NCI-H1105 treated with DMSO at 0.1 percent for 48 hours (cell line): Measurements from ENCODE around the gene SPEM2.

Experiments used
- DNase-seq: peaks from one replicate; lab custom pipeline; 2025; lab: John Stamatoyannopoulos, UW

Gene SPEM2

DNA sequence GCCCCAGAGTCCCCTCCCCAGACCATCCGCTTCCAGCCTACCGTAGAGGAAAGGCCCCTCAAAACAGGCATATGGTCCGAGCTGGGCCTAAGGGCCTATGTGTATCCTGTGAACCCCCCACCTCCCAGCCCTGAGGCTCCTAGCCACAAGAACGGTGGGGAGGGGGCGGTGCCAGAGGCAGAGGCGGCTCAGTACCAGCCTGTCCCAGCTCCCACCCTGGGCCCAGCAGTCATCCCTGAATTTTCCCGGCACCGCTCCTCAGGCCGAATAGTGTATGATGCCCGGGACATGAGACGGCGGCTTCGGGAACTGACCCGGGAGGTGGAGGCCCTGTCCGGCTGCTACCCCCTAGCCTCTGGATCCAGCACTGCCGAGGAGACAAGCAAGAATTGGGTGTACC, 4.2 kb upstream of the SPEM2 start:
- no peak for DNase-seq

DNA sequence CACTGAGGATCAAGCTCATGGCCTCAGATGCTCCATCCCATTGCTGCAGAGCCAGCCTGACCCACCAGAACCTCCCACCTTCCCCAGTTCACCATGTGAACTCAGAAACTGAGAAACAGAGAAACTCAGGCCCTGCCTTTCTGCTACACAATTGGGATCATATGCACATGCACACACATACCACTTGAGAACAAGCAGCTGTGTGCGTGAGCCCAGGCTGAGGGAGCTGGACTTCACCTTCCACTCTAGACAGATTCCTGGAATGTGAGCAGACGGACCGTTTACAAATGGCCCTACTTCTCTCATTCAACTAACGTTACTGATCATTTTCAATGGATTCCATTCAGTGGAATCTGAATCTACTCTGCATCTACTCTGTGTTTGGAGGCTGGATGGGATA, 1.7 kb upstream of the SPEM2 start:
- no peak for DNase-seq

DNA sequence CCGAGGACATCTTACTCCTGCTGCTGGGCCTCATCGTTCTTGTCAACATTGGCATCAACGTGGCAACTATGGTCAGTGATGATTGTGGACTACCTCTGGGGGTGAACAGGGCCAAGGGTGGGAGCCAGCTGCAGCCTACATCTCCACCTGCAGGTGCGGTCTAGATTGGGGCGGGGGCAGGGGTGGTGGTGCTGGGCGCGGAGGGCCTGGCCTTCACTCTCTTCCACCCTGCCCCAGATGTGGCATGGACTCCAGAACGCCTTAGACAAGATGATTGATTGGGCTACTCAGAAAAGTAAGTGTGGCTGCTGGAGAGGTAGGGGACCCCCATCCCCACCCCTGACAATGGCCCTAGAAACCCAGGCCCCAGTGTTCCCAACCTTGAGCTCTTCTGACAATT, 340 bp downstream of the SPEM2 start:
- DNase-seq: no peak

DNA sequence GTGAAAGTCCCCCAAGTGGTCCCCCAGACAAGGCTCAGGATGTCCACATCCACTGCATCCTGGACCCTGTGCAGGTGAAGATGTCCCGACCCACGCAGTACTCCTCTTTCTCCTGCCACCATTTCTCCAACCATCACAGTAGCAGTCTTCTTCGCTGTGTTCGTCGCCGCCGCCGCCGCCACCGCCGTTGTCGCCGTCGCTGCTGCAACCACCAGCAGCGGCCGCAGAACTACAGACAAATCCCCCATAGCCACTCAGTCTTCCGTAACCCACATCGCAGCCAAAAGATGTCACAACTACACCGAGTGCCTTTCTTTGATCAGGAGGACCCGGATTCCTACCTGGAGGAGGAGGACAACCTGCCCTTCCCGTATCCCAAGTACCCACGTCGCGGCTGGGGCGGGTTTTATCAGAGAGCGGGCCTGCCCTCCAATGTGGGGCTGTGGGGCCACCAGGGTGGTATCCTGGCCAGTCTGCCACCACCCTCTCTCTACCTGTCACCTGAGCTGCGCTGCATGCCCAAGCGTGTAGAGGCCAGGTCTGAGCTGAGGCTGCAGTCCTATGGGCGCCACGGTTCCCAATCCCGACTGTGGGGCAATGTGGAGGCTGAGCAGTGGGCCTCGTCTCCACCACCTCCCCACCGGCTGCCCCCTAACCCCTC, 917 bp downstream of the SPEM2 start:
- no peak for DNase-seq

DNA sequence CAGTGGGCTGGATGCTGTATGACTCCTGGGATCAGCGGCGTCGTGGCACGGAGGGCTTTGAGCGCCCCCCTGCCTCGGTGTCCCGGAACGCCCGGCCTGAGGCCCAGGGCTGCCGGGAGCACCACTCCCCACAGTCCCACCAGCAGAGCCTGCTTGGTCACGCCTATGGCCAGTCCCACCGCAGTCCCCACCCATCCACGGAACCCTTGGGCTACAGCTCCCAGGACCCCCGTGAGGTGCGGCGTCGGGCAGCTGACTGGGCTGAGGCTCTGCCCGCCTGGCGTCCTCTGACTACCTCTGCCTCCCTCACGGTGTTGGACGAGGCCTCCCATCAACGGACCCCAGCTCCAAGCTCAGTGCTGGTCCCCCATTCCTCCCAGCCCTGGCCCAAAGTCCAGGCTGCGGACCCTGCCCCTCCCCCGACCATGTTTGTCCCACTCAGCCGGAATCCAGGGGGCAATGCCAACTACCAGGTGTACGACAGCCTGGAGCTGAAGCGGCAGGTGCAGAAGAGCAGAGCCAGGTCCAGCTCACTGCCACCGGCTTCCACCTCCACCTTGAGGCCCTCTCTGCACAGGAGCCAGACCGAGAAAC, 1.6 kb downstream of the SPEM2 start:
- no peak for DNase-seq

DNA sequence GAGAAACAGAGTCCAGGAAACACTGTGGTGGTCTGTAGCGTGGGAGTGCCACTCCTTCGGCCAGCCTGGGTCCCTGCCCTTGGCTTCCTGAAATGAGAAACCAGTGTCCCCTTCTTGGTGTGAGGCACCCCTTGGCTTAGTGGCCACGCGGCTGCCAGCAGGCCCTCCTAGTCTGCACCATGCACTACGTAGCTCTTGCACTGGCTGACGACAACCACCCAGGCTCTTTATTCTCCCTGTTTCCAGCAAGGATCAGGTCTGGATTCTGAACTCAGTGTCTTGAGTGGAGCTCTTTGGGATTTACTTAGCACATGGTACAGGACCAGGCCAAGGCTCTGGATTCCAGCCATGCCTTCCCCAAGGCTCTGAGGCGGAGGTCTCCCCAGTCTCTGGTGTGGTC, 2.1 kb downstream of the SPEM2 start:
- DNase-seq: no peak

DNA sequence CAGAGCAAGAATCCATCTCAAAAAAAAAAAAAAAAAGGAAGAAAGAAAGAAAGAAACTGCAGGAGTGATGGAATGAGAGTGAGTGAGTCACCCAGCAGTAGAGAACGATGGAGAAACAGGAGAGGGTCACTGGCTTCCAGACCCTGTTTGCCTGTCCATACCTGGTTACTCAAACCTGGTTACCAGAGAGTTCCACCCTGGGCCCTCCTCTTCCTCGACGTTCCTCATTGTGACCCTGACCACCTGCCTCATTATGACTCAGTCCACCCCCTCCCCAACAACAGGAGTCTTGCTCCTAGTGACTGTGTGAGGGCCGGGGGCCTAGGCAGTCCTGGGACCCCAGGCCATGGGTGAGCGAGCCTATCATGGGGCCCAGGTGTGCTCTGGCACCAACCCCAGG, 3.1 kb downstream of the SPEM2 start, which contains the start of gene SPEM3:
SPEM3 (plus strand) TSS at position 301 of the 400 bp plus-strand sequence; CDS start at position 347, 46 bp downstream.
- no peak for DNase-seq

DNA sequence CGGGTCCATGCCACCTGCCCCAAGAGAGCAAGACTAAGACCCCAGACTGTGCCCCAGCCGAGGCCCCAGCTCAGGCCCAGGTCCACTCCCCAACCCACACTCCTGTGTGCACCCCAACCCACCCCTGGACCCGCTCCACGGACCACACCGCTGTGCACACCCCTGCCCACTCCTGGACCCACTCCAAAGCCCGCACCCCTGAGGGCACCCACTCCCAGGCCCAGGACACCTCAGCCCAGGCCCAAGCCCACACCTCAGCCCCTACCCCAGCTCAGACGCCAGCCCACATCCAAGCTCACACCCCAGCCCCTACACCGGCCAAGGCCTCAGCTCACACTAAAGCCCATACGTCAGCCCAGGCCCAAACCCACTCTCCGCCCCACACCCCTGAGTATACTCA, 4.3 kb downstream of the SPEM2 start:
- DNase-seq: no peak

DNA sequence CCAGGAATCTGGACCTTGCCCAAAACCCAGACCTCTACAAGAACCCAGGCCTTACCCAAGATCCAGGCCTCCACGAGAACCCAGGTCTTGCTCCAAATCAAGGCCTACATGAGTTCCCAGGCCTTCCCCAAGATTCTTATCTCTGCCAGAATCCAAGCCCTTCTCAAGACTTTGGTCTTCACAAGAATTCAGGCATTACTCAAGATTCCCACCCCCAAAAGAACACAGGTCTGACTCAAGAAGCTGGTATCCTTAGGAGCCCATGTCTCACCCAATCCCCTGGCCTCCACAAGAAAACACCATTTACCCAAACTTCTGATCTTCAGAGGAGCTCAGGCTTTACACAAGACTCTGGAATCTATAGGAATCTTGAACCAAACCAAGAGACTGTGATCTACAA, 5.8 kb downstream of the SPEM2 start:
- no peak for DNase-seq

DNA sequence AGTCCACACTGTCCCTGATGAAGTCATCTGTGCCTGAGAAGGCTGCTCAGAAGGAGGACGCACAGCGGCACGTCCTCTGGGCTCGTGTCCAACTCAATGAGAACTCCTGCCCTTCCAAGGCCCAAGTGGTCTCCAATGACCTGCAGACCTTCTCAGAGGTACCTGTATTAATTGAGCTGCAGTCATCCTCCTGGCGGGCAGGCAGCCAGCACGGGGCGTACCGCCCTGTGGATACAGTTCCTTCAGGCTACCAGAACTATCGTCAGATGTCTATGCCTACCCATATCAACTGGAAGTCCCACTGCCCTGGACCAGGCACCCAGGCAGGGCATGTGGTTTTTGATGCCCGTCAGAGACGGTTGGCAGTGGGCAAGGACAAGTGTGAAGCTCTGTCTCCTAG, 6.9 kb downstream of the SPEM2 start:
- DNase-seq: no peak

DNA sequence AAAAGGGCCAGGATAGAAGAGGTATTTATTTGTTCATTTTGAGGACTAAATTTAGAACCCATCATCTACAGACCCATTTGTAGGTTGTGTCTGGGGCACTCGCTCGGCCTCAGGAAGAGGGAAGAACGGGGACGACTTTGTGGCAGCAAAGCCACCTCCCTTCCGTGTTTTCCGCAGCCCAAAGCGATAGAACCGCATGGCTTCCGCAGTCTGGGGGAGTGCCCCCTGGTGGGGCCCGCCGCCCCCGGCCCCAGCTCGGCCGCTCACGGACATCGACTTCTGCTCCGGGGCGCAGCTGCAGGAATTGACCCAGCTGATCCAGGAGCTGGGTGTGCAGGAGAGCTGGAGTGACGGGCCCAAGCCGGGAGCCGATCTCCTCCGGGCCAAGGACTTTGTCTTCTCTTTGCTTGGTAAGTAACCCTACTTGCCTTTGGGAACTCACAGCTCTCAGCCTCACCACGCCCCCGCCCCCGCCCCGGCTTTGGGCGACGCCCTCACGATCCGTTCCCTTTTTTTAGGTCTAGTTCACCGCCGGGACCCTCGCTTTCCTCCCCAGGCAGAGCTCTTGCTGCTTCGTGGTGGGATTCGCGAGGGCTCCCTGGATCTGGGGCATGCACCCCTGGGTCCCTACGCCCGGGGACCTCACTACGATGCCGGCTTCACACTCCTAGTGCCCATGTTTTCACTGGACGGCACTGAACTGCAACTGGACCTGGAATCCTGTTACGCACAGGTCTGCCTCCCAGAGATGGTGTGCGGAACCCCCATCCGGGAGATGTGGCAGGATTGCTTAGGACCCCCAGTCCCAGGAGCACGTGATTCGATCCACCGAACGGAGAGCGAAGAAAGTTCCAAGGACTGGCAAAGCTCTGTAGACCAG, 10.5 kb downstream of the SPEM2 start:
- DNase-seq: peak; percentile 55

DNA sequence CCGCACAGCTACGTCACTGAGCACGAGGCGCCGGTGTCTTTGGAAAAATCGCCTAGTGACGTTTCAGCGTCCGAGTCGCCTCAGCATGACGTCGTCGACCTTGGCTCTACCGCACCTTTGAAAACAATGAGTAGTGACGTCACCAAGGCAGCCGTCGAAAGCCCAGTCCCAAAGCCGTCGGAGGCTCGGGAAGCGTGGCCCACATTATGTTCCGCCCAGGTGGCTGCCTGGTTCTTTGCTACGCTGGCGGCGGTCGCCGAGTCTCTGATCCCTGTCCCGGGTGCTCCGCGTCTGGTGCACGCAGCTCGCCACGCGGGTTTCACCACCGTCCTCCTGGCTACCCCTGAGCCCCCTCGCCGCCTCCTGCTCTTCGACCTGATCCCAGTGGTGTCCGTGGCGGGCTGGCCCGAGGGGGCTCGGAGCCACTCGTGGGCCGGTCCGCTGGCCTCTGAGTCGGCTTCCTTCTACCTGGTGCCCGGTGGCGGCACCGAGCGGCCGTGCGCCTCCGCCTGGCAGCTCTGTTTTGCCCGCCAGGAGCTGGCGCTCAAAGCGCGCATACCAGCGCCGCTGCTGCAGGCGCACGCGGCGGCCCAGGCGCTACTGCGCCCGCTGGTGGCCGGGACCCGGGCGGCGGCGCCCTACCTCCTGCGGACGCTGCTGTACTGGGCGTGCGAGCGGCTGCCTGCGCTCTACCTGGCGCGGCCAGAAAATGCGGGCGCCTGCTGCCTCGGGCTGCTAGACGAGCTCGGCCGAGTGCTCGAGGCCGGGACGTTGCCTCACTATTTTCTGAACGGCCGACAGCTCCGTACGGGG, 11.3 kb downstream of the SPEM2 start:
- DNase-seq: peak; percentile 83

DNA sequence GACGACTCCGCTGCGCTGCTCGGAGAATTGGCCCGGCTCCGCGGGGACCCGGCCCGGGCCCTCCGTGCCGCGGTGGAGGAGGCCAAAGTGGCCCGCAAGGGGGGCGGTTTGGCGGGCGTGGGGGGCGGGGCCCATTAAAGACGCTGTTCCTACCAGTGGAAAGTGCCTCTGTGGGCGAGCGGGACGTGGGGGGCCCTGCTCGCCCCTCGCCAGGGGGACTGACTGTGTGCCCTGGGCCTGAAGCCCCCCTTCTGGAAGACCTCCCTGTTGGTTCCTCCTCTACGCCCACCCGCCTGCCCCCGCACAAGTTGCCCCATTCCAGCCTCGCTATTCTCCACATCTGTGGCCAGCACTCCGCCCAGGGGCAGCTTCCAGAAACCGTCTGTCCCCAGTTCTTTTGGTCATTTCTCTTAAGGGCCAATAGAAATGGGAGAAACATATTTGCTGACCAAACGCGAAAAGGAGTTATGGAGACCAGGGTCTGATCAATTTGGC, 12.0 kb downstream of the SPEM2 start:
- no peak for DNase-seq

DNA sequence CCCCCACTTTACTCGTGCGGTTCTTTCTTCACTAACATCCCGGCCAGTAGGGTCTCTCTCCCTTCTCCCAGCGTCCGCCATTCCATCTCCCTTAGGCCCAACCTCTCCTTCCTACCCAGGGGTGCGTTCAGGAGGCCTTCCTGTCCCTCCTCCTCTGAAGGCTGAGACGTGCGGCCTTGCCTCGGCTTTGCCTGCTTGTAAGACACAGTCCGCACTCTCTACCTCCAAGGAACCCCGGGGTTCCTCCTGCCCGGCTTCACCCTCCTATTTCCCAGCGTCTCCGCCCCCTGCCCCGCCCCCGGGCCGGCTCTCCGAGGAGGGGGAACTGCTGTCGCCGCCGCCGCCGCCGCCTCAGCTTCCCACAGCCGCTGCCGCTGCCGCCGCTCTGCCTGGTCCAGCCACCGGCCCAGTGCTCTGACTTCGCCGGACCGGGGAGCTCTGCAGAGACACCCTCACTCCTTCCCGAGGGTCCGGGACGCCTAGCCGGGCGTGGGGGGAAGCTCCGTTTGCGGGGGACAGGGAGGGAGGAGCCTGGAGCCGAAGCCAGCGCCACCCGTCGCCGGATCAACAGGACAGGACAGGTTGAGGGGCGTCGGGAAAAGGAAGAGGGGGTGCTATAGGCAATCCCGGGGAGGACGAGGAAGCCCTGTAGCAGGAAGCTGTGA, 12.7 kb downstream of the SPEM2 start:
- no peak for DNase-seq

DNA sequence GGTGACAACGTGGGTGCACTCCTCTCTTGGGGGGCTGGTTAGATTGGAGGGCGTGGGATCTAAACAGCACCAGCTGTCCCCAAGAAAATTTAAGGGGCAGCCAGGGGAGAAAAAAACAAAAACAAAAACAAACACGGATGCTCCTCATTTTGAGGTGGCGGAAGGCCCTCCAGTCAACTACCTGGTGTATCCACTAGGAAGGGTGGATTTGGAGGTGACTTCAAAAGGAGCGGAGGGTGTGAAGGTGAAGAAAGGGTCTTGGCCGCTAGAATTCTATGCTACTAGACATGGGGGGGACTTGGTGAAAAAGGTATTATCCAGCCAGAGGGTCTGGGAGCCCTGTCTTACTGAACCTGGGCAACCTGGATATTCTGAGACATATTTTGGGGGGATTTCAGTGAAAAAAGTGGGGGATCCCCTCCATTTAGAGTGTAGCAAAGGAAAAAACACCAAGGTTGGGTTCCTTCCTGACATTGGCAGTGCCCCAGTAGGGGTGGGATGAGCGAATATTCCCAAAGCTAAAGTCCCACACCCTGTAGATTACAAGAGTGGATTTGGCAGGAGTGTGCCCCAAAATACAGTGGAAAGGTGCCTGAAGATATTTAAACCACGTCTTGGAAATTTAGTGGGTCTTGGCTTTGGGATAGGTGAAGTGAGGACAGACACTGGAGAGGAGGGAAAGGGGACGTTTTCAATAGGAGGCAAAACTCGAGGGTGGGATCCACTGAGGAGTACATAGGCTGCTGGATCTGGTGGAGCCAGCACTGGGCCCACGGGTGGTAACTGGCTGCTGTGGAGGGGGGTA, 13.4 kb downstream of the SPEM2 start:
- DNase-seq: no peak

DNA sequence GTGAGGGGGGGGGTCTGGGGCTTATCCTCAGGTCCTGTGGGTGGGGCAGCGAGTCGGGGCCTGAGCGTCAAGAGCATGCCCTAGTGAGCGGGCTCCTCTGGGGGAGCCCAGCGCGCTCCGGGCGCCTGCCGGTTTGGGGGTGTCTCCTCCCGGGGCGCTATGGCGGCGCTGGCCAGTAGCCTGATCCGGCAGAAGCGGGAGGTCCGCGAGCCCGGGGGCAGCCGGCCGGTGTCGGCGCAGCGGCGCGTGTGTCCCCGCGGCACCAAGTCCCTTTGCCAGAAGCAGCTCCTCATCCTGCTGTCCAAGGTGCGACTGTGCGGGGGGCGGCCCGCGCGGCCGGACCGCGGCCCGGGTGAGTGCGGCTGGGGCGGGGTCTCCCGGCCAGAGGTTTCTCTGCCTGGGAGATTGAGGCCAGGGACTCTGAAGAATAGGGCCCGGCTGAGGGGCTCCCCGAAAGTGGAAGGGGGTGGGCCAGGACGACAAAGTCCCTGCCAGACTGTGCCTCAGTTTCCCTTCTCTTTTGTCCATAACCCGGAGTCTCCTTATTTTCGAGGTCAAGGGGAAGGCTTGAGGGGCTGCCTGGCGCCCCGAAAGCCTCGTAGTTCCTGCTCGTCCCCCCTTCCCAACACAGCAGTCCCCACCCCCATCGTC, 14.2 kb downstream of the SPEM2 start, which contains the start of gene FGF11:
FGF11 (plus strand) TSS at position 51 of the 651 bp plus-strand sequence; CDS start at position 160, 109 bp downstream.
- DNase-seq: peak; percentile 4

DNA sequence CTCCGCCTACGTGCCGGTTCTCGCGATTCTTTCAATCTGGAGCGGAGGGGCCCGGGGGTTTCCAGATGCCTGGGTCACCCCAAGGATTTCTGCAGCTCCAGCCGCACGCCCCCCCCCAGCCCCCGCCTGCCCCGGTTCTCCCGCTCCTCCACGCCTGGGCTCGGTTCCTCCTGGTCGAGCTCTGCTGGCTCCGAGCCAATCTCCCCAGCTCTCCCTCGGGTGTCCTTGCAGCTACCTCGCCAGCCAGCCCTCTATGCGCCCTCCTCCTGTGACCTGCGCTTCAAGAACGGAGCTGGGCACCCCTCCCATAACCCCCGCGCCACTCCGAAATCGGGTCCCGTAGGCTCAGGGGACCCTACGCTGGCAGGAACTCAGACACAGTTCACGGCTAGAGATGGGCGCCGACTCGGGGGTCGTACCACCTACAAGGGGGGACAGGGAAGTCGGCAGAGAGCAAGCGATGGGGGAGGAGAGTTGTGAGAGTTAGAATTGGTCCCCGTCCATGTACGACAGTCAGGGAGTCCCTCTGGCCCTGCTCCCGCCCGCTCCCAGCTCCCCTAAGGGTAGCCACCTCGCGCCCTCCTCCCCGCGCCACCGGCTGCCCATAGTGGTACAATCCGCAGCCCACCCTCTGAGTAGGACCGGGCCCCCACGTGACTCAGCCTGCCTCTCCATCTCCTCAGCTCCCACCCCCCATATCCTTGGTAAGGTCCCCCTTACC, 14.9 kb downstream of the SPEM2 start:
- peak; percentile 75 for DNase-seq

DNA sequence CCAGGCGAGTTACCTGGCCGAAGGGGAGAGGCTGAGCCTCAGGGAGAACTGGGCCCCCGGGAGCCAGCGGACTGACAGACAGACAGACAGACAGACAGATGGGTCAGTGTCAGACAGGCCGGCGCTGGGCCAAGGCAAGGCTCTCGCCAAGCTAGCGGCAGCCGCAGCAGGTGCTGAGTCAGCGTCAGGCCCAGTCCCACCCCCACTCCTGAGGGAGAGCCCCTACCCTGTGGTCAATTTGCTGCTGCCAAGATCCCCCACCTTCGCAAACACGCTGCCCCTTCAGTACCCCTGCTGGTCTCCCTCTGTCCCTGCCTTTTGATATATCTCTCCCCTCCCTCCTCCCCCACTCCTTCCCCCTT, 15.4 kb downstream of the SPEM2 start:
- peak; percentile 58 for DNase-seq

DNA sequence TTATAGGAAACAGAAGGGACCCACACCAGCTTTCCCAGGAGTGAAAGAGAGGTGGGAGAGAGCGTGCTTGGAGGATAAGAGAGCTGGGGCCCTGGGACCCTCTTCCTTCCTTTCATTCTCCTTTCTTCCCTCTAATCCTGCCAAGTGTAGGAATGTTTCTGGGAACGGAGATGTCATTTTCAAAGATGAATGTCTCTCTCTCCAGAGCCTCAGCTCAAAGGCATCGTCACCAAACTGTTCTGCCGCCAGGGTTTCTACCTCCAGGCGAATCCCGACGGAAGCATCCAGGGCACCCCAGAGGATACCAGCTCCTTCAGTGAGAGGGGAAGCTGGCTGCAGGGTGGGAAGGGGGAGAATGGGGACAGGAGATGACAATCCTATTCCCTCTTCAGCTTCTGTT, 15.8 kb downstream of the SPEM2 start:
- no peak for DNase-seq
